Natural killer cell (primary cell): ENCODE results near the gene CSNK1D. TPM values are rescaled to one million over a fixed set of nuclear protein-coding genes. Genes with fewer than 3 reads are reported as not detected.

Experiments
- ATAC-seq, 3 donors: fragments of 150-1000 bp in 2 of 3; fragments of 200-7000 bp in 1 of 3; cut with Tn5 transposase; 1 replicate in 1 of 3; 2 replicates in 2 of 3; pipeline ENCODE4 v1.10.0; 2021; ENCODE audit warnings: mild to moderate bottlenecking in 2 of 3, moderate library complexity in 2 of 3
- DNase-seq, 2 donors: peaks; one replicate each; pipeline versions ENCODE4 v3.0.0 to v3.0.0-alpha.2; 2013 to 2021; ENCODE audit warnings: mixed read lengths in 1 of 2
- H3K27ac ChIP-seq: one replicate; pipeline ENCODE4 v1.5.1; 2013; ENCODE audit warnings: mild to moderate bottlenecking, low read length
- H3K27me3 ChIP-seq: one replicate; pipeline ENCODE4 v1.6.1; 2013; ENCODE audit warnings: low read length; ENCODE audit not compliant: control insufficient read depth, insufficient read depth
- H3K36me3 ChIP-seq: one replicate; pipeline ENCODE4 v1.6.1; 2013; ENCODE audit warnings: low read length; ENCODE audit not compliant: control insufficient read depth, insufficient read depth
- H3K4me1 ChIP-seq: one replicate; pipeline ENCODE4 v1.6.1; 2013; ENCODE audit warnings: low read length; ENCODE audit not compliant: control insufficient read depth, insufficient read depth
- H3K4me3 ChIP-seq: one replicate; pipeline ENCODE4 v1.5.1; 2013; ENCODE audit warnings: low read length
- H3K9me3 ChIP-seq: one replicate; pipeline ENCODE4 v1.6.1; 2013; ENCODE audit warnings: low read length; ENCODE audit not compliant: control insufficient read depth, insufficient read depth
- H3K27ac Mint-ChIP-seq, 2 donors: one replicate each; pipeline ENCODE4 v1.8.0; 2022; ENCODE audit warnings: mild to moderate bottlenecking in 2 of 2, mixed read lengths in 2 of 2, moderate library complexity in 1 of 2
- H3K27me3 Mint-ChIP-seq, 2 donors: one replicate each; pipeline ENCODE4 v1.8.0; 2022; ENCODE audit warnings: low read depth in 2 of 2, mixed read lengths in 2 of 2
- H3K36me3 Mint-ChIP-seq: one replicate; pipeline ENCODE4 v1.8.0; 2022; ENCODE audit warnings: mixed read lengths
- H3K4me1 Mint-ChIP-seq, 2 donors: one replicate each; pipeline ENCODE4 v1.8.0; 2022; ENCODE audit warnings: mixed read lengths in 2 of 2
- H3K4me3 Mint-ChIP-seq: one replicate; pipeline ENCODE4 v1.8.0; 2022; ENCODE audit warnings: mild to moderate bottlenecking, moderate library complexity, mixed read lengths
- H3K9me3 Mint-ChIP-seq, 2 donors: one replicate each; pipeline ENCODE4 v1.8.0; 2022; ENCODE audit warnings: mixed read lengths in 2 of 2
- WGBS: methylation state at CpG from one replicate; pipeline ENCODE4 v1.1.7; 2013; ENCODE audit warnings: missing lambda C conversion rate; ENCODE audit not compliant: insufficient coverage; 5-methylcytosine and 5-hydroxymethylcytosine counted together
- intact Hi-C: fragments of 100-400 bp; cut with micrococcal nuclease; formaldehyde crosslinking; loops from one replicate; pipeline ENCODE4 v1.14.2; 2022
- total RNA-seq, 4 donors: library from RNA; stranded (reverse); fragments of 120-200 nt in 1 of 4; gene quantifications; one replicate each; pipeline versions ENCODE4 v1.2.3 to v1.2.4, GENCODE V29; 2013 to 2022
- TF ChIP-seq, protein P1 (sequence below): fragments of 200-600 bp; IDR thresholded peaks from one replicate; pipeline ENCODE4 v1.8.0; 2022; ENCODE audit warnings: antibody characterized with exemption

The CSNK1D gene
- total RNA-seq, 3 donors from 2014 or later (not counting 1 experiment from before 2014, with no cell fraction given): 423 to 475 (median 468) TPM

DNA sequence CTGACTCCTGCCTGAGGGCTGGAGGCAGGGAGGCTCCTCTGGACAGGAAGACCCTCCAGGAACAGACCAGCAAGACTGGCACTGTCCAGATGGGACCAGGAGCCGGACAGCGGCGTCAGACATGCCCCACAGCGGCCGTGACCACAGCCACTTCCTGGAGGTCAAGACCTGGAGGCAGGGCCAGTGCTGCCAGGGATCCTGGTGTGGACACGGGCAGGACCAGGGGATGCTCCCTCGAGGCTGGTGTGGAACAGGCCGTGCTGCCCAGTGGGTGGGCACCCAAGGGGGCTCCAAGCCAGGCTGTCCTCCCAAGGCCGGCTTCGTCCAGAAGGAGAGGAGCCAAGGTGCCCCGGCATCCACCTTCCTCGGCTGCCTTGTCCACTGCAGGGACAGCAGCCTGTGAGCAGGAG lies 56.4 kb downstream of the CSNK1D start:
- Histone ChIP-seq H3K9me3 (no peaks in the 10 kb centered on the region), H3K27ac (peak overlapping the region; percentile 94), H3K4me3 (no peak overlapping the region), H3K27me3 (no peaks in the 10 kb centered on the region), H3K36me3 (no peaks in the 10 kb centered on the region), H3K4me1 (peaks cover 67% of the 10 kb centered on the region)
- TF ChIP-seq, protein P1, sequence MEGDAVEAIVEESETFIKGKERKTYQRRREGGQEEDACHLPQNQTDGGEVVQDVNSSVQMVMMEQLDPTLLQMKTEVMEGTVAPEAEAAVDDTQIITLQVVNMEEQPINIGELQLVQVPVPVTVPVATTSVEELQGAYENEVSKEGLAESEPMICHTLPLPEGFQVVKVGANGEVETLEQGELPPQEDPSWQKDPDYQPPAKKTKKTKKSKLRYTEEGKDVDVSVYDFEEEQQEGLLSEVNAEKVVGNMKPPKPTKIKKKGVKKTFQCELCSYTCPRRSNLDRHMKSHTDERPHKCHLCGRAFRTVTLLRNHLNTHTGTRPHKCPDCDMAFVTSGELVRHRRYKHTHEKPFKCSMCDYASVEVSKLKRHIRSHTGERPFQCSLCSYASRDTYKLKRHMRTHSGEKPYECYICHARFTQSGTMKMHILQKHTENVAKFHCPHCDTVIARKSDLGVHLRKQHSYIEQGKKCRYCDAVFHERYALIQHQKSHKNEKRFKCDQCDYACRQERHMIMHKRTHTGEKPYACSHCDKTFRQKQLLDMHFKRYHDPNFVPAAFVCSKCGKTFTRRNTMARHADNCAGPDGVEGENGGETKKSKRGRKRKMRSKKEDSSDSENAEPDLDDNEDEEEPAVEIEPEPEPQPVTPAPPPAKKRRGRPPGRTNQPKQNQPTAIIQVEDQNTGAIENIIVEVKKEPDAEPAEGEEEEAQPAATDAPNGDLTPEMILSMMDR: no peak
- Mint-ChIP-seq H3K4me3 (peak overlapping the region; percentile 72), H3K36me3 (no peaks in the 10 kb centered on the region), H3K9me3 (no peaks in the 10 kb centered on the region), H3K27ac (peak overlapping the region; percentile 92 to 96), H3K4me1 (peaks cover 28 to 53% of the 10 kb centered on the region in 2 donors), H3K27me3 (no peaks in the 10 kb centered on the region)
- ATAC-seq: peak in 1 of 3 donors; percentile 24
- no peak for DNase-seq
- WGBS: 49% methylated on average over 12 of the region's 12 CpGs
- intact Hi-C loops: loop anchor here (2.0 to 5.0 kb wide), 2 partner anchors 14 to 80 kb away; no protein-coding TSS in a partner anchor

DNA sequence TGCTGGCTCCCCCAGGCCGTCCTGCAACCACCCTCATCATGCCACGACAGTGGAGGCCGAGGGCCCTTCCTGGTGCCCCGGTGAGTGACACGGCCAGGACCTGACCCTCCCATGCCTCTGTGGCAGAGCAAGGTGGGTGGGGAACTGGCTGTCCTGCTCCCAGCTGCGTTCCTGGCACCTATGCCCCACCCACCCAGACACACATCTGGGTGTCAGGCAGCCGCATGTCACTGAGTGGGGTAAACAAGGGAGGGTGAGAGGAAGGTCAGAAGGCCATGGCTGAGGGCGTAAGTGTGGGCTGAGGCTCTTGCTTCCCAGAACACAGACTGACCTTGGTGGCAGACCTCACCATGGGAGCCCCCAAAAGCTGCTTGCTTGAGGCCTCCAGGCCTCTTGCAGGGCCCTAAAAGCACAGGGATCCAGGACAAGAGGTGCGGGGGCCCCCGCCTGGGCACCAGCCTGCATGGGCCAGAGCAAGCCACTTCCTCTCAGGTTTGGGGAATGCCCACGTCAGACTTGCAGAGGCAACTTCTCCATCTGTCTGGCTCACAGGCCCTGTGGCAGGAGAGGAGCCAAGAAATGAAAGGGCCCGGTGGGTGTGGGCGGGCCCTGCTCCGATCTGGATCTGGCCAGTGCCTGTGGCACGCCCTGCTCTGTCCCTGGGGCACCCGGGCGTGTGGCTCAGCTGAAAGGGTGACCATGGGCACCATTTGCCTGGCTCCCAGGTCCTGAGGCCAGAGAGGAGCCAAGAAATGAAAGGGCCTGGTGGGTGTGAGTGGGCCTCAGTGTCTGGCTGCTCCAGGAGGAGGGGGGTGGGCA lies 57.0 kb downstream of the CSNK1D start:
- Mint-ChIP-seq H3K9me3 (no peaks in the 10 kb centered on the region), H3K4me3 (peak overlapping the region; percentile 72), H3K27ac (peak overlapping the region; percentile 92 to 96), H3K36me3 (no peaks in the 10 kb centered on the region), H3K4me1 (peaks cover 28 to 53% of the 10 kb centered on the region in 2 donors), H3K27me3 (no peaks in the 10 kb centered on the region)
- Histone ChIP-seq H3K4me1 (peaks cover 73% of the 10 kb centered on the region), H3K27me3 (no peaks in the 10 kb centered on the region), H3K4me3 (no peak overlapping the region), H3K9me3 (no peaks in the 10 kb centered on the region), H3K27ac (peak overlapping the region; percentile 94), H3K36me3 (no peaks in the 10 kb centered on the region)
- 16% methylated on average over 16 of the region's 17 CpGs for WGBS
- TF ChIP-seq, protein P1: no peak
- peak; percentile 69 to 79 for DNase-seq
- intact Hi-C loops: loop anchor here (2.0 to 5.0 kb wide), 2 partner anchors 14 to 81 kb away; no protein-coding TSS in a partner anchor
- peak; percentile 53 to 79 (median 65) for ATAC-seq

DNA sequence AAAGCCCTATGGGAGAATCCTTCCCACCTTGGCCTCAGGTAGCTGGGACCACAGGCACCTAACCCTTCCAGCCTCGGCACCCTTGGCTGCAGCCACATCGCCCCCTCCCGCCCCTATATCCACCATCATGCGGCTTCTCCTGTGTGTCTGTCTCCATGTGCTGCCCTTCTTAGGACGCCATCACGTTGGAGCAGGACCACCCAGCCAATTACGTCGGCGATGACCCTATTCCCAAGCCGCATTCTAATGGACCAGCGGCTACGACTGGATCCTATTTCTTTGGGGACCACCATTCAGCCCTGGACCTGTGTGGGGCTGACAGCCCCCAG lies 57.6 kb downstream of the CSNK1D start:
- TF ChIP-seq, protein P1: no peak
- Mint-ChIP-seq H3K36me3 (no peaks in the 10 kb centered on the region), H3K4me1 (peaks cover 28 to 53% of the 10 kb centered on the region in 2 donors), H3K9me3 (no peaks in the 10 kb centered on the region), H3K4me3 (peak overlapping the region; percentile 72), H3K27me3 (no peaks in the 10 kb centered on the region), H3K27ac (peak overlapping the region; percentile 92 to 96)
- WGBS: 93% methylated on average over 12 of the region's 12 CpGs
- H3K36me3 ChIP-seq: no peaks in the 10 kb centered on the region
- no peaks in the 10 kb centered on the region for H3K27me3 ChIP-seq
- no peaks in the 10 kb centered on the region for H3K9me3 ChIP-seq
- ATAC-seq (no peak), DNase-seq (no peak)
- intact Hi-C loops: loop anchor here (2.0 to 5.0 kb wide), 2 partner anchors 15 to 81 kb away; no protein-coding TSS in a partner anchor
- H3K4me3 ChIP-seq: no peak overlapping the region
- peaks cover 74% of the 10 kb centered on the region for H3K4me1 ChIP-seq
- peak overlapping the region; percentile 94 for H3K27ac ChIP-seq
